Fibroblast of mammary gland (primary cell): ENCODE data around the gene MARVELD1.

Experiments used
- DNase-seq: peaks from one replicate; pipeline ENCODE4 v3.0.0-alpha.2; 2010; ENCODE audit warnings: low read depth
- H3K4me3 ChIP-seq: 2 replicates; pipeline ENCODE4 v1.5.1; 2011; ENCODE audit warnings: low read depth, mild to moderate bottlenecking, low read length, moderate library complexity; ENCODE audit not compliant: control insufficient read depth
- TF ChIP-seq, protein P1 (sequence below): conservative IDR thresholded peaks from 2 replicates; pipeline ENCODE4 v1.5.1; 2011; ENCODE audit warnings: low read depth, low read length, inconsistent platforms; ENCODE audit not compliant: control insufficient read depth, insufficient read depth

Gene MARVELD1

GRCh38 chr10:97713339-97713825, at the start of gene MARVELD1:
Gene MARVELD1, plus strand, starts transcription at chr10:97713730. Its CDS starts 147 bp downstream, at chr10:97713877.
- TF ChIP-seq, protein P1, sequence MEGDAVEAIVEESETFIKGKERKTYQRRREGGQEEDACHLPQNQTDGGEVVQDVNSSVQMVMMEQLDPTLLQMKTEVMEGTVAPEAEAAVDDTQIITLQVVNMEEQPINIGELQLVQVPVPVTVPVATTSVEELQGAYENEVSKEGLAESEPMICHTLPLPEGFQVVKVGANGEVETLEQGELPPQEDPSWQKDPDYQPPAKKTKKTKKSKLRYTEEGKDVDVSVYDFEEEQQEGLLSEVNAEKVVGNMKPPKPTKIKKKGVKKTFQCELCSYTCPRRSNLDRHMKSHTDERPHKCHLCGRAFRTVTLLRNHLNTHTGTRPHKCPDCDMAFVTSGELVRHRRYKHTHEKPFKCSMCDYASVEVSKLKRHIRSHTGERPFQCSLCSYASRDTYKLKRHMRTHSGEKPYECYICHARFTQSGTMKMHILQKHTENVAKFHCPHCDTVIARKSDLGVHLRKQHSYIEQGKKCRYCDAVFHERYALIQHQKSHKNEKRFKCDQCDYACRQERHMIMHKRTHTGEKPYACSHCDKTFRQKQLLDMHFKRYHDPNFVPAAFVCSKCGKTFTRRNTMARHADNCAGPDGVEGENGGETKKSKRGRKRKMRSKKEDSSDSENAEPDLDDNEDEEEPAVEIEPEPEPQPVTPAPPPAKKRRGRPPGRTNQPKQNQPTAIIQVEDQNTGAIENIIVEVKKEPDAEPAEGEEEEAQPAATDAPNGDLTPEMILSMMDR = no peak
- peak; percentile 77 for DNase-seq
- peak within 1 kb of the TSS; percentile 72 for H3K4me3 ChIP-seq

- no peak overlapping the region for H3K4me3 ChIP-seq
- TF ChIP-seq, protein P1 = no peak
- no peak for DNase-seq
Observed at GRCh38 chr10:97664282-97664850, 49.2 kb upstream of the MARVELD1 start.

- no peak for DNase-seq
- H3K4me3 ChIP-seq = no peak overlapping the region
- TF ChIP-seq, protein P1 = no peak
Observed at GRCh38 chr10:97666992-97667391, 46.5 kb upstream of the MARVELD1 start.

GRCh38 chr10:97667463-97667862, 46.1 kb upstream of the MARVELD1 start:
- TF ChIP-seq, protein P1 = no peak

GRCh38 chr10:97669571-97669970, 44.0 kb upstream of the MARVELD1 start:
- H3K4me3 ChIP-seq = no peak overlapping the region
- TF ChIP-seq, protein P1 = no peak
- peak; percentile 56 for DNase-seq

More at GRCh38 chr10:97667463-97667862, 46.1 kb upstream of the MARVELD1 start:
- no peak for DNase-seq
- no peak overlapping the region for H3K4me3 ChIP-seq

DNA sequence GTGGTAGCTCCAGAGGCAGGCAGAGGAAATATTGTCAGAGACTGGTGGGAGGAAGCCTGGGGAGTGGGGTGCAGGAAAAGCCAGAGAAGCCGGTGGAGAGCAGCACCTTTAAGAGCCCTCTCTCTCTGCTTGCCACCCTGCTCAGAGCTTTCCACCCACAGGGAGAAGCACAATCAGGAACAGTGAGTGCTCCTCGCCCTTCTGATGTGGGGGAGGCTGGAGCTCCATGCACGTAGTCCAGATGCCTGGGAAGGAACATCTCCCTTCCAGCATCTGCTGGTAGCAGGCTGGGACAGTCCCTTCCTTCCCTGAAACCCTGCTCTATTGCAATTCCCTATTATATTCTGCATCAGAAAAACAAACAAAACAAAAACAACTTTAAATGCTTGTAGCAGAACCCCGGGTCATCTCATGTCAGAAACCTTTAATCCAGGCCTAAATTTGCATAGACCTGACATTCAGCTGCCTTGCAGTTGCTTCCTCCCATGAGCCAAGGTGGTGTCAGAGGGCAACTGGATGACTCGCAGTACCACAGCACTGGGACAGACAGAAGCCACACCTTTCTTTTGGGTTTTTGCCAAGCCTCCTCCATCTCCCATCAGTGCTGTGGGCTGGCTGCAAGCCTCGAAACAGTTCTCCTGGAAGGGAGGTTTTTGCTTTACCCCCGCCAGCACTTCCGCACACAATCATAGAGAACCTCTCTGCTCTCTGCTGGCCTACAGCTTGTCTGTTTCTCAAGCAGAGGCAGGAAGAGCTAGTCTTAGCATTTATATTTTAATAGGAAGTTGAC, 39.6 kb upstream of the MARVELD1 start:
- TF ChIP-seq, protein P1 = no peak
- DNase-seq = peak; percentile 86

DNA sequence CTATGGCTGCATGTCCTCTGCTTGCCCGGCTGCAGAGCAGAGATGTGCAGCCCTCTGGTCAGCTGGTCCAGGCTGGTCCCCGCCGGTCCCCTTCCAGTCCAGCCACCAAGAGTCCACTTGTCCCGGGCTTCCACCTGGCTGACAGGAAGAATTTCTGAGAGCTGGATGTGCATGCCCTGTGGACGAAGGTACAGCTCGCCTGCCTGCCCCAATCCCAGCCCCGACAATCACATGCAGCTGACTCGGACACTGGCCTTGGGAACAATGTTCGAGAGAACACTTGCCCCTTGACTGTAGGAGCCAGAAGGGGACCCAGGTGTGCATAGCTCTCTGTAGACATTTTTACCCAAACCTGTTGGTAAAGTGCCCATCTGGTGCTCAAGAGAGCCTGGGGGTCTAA, 38.3 kb upstream of the MARVELD1 start:
- TF ChIP-seq, protein P1 = no peak
- H3K4me3 ChIP-seq = no peak overlapping the region
- DNase-seq = no peak

More for the DNA sequence above, 39.6 kb upstream of the MARVELD1 start:
- H3K4me3 ChIP-seq = no peak overlapping the region
